ENCODE results near the gene GOLGA6L2.

- no peak for TF ChIP-seq NRF1 (IDR thresholded peaks at IDR 0.05; ENCODE audit: low read depth, low read length)
- TF ChIP-seq, protein P1, sequence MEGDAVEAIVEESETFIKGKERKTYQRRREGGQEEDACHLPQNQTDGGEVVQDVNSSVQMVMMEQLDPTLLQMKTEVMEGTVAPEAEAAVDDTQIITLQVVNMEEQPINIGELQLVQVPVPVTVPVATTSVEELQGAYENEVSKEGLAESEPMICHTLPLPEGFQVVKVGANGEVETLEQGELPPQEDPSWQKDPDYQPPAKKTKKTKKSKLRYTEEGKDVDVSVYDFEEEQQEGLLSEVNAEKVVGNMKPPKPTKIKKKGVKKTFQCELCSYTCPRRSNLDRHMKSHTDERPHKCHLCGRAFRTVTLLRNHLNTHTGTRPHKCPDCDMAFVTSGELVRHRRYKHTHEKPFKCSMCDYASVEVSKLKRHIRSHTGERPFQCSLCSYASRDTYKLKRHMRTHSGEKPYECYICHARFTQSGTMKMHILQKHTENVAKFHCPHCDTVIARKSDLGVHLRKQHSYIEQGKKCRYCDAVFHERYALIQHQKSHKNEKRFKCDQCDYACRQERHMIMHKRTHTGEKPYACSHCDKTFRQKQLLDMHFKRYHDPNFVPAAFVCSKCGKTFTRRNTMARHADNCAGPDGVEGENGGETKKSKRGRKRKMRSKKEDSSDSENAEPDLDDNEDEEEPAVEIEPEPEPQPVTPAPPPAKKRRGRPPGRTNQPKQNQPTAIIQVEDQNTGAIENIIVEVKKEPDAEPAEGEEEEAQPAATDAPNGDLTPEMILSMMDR (IDR thresholded peaks at IDR 0.05): no peak
- no peak for TF ChIP-seq FOXM1 (IDR thresholded peaks at IDR 0.05; ENCODE audit: low read depth)
- TF ChIP-seq EZH2phosphoT487 (IDR thresholded peaks at IDR 0.05; ENCODE audit: borderline replicate concordance, low read depth): no peak
- no peak for TF ChIP-seq POLR2AphosphoS5 (IDR thresholded peaks at IDR 0.05; ENCODE audit: low read depth, low read length)
- no peak for TF ChIP-seq EP300 (IDR thresholded peaks at IDR 0.05; ENCODE audit: borderline replicate concordance in 1 of 2, low read depth in 1 of 2, low read length in 1 of 2)
- TF ChIP-seq SMC3 (IDR thresholded peaks at IDR 0.05; ENCODE audit: low read depth, low read length): no peak
- peak; percentile 88 for TF ChIP-seq REST (IDR thresholded peaks at IDR 0.05; ENCODE audit: low read depth, low read length)
- TF ChIP-seq, protein P2, sequence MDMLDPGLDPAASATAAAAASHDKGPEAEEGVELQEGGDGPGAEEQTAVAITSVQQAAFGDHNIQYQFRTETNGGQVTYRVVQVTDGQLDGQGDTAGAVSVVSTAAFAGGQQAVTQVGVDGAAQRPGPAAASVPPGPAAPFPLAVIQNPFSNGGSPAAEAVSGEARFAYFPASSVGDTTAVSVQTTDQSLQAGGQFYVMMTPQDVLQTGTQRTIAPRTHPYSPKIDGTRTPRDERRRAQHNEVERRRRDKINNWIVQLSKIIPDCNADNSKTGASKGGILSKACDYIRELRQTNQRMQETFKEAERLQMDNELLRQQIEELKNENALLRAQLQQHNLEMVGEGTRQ (IDR thresholded peaks at IDR 0.05; ENCODE audit: borderline replicate concordance, low read depth, low read length): no peak
- no peak for TF ChIP-seq YY1 (IDR thresholded peaks at IDR 0.05; ENCODE audit: low read depth)
Measured at GRCh38 chr15:23437673-23438072, 9.4 kb downstream of the GOLGA6L2 start.
